CD4-positive, alpha-beta T cell (primary cell): ENCODE measurements around the gene ZNHIT3. TPM values are rescaled to one million over a fixed set of nuclear protein-coding genes. Genes with fewer than 3 reads are reported as not detected.

Experiments used
- ATAC-seq: fragments of 200-7000 bp; cut with Tn5 transposase; one replicate; pipeline ENCODE4 v1.10.0; 2022; ENCODE audit warnings: mild to moderate bottlenecking; ENCODE audit not compliant: poor library complexity
- CTCF ChIA-PET: fragments of 350-600 bp; sonication (Branson Sonifier 250); formaldehyde crosslinking; loops from one replicate; lab custom pipeline; 2021; ENCODE audit warnings: antibody characterized with exemption, inconsistent platforms; lab: Charles Lee
- POLR2A ChIA-PET: fragments of 350-600 bp; sonication (Branson Sonifier 250); formaldehyde crosslinking; loops from one replicate; lab custom pipeline; 2021; ENCODE audit warnings: antibody characterized with exemption, inconsistent platforms; lab: Charles Lee
- DNase-seq, 14 experiments: peaks; one replicate each; pipeline ENCODE4 v3.0.0-alpha.2; 2013 to 2020; ENCODE audit warnings: mixed read lengths in 2 of 14
- H3K27ac ChIP-seq, 2 donors: one replicate each; pipeline versions ENCODE4 v1.5.1 to v1.7.0; 2013; ENCODE audit warnings: low read length in 2 of 2, low read depth in 1 of 2, mild to moderate bottlenecking in 1 of 2
- H3K27me3 ChIP-seq, 2 experiments: 1 replicate in 1 of 2; 2 replicates in 1 of 2; pipeline versions ENCODE4 v1.6.1 to v1.7.0; 2013; ENCODE audit warnings: low read length in 2 of 2, control low read depth in 1 of 2, mild to moderate bottlenecking in 1 of 2, moderate library complexity in 1 of 2; ENCODE audit not compliant: insufficient read depth in 2 of 2, control insufficient read depth in 1 of 2
- H3K36me3 ChIP-seq: one replicate; pipeline ENCODE4 v1.6.1; 2013; ENCODE audit warnings: low read length, control low read depth; ENCODE audit not compliant: insufficient read depth
- H3K4me1 ChIP-seq: one replicate; pipeline ENCODE4 v1.6.1; 2013; ENCODE audit warnings: low read length, control low read depth; ENCODE audit not compliant: insufficient read depth
- H3K4me3 ChIP-seq: one replicate; pipeline ENCODE4 v1.5.1; 2013; ENCODE audit warnings: mild to moderate bottlenecking, low read length, moderate library complexity
- H3K9me3 ChIP-seq, 2 experiments: 1 replicate in 1 of 2; 2 replicates in 1 of 2; pipeline versions ENCODE4 v1.6.1 to v1.7.0; 2013; ENCODE audit warnings: low read length in 2 of 2, mild to moderate bottlenecking in 2 of 2, control low read depth in 1 of 2, moderate library complexity in 1 of 2; ENCODE audit not compliant: control insufficient read depth in 1 of 2, insufficient read depth in 1 of 2
- H3K27ac Mint-ChIP-seq: one replicate; pipeline ENCODE4 v1.8.0; 2020; ENCODE audit warnings: mixed read lengths
- H3K27me3 Mint-ChIP-seq: one replicate; pipeline ENCODE4 v1.8.0; 2021; ENCODE audit warnings: mixed read lengths
- H3K36me3 Mint-ChIP-seq: one replicate; pipeline ENCODE4 v1.8.0; 2021; ENCODE audit warnings: low read depth, mixed read lengths
- H3K4me1 Mint-ChIP-seq: one replicate; pipeline ENCODE4 v1.8.0; 2021; ENCODE audit warnings: low read depth, mixed read lengths
- H3K4me3 Mint-ChIP-seq: one replicate; pipeline ENCODE4 v1.8.0; 2020; ENCODE audit warnings: mild to moderate bottlenecking, mixed read lengths
- H3K9me3 Mint-ChIP-seq: one replicate; pipeline ENCODE4 v1.8.0; 2020; ENCODE audit warnings: mixed read lengths
- CTCF ChIP-seq: fragments of 200-600 bp; IDR thresholded peaks from one replicate; pipeline ENCODE4 v1.8.0; 2022; ENCODE audit warnings: antibody characterized with exemption, mild to moderate bottlenecking
- intact Hi-C, 2 experiments: fragments of 100-400 bp; cut with DNase I in 1 of 2; cut with micrococcal nuclease in 1 of 2; formaldehyde crosslinking; loops; one replicate each; pipeline versions ENCODE4 v1.15.1 to v1.9.0; 2023 to 2025; cut with DNase I, micrococcal nuclease
- total RNA-seq, 174 experiments: library from RNA in 2 of 174; stranded (reverse) in 2 of 174; gene quantifications; one replicate each; pipeline ENCODE4 v1.2.3 and lab custom pipeline; 2021 to 2026

The ZNHIT3 gene
- total RNA-seq, 2 experiments from 2014 or later = 70.2 to 73.9 TPM

GRCh38 chr17:36460265-36460937, 26.1 kb upstream of the ZNHIT3 start:
- H3K27ac ChIP-seq = no peak overlapping the region
- DNase-seq = no peak
- intact Hi-C loops = no loop called here
- H3K27me3 Mint-ChIP-seq = peaks cover 42% of the 10 kb centered on the region
- H3K4me3 ChIP-seq = no peak overlapping the region
- H3K4me3 Mint-ChIP-seq = no peak overlapping the region
- no peak for ATAC-seq
- H3K9me3 ChIP-seq = peaks cover 0 to 22% of the 10 kb centered on the region in 2 experiments
- H3K9me3 Mint-ChIP-seq = no peaks in the 10 kb centered on the region
- TF ChIP-seq CTCF = no peak
- peaks cover 3% of the 10 kb centered on the region for H3K4me1 ChIP-seq
- H3K4me1 Mint-ChIP-seq = no peaks in the 10 kb centered on the region
- H3K27ac Mint-ChIP-seq = no peak overlapping the region
- ChIA-PET CTCF (no interaction called here), POLR2A (no interaction called here)
- H3K36me3 ChIP-seq = no peaks in the 10 kb centered on the region
- H3K27me3 ChIP-seq = peaks cover 31 to 41% of the 10 kb centered on the region in 2 experiments
- H3K36me3 Mint-ChIP-seq = no peaks in the 10 kb centered on the region

- no peaks in the 10 kb centered on the region for H3K36me3 ChIP-seq
- POLR2A ChIA-PET = no interaction called here
- Mint-ChIP-seq H3K9me3 (no peaks in the 10 kb centered on the region), H3K4me3 (no peak overlapping the region), H3K27me3 (peaks cover 48% of the 10 kb centered on the region), H3K27ac (no peak overlapping the region), H3K4me1 (no peaks in the 10 kb centered on the region), H3K36me3 (no peaks in the 10 kb centered on the region)
- H3K9me3 ChIP-seq = peaks cover 0 to 22% of the 10 kb centered on the region in 2 experiments
- CTCF ChIA-PET = no interaction called here
- TF ChIP-seq CTCF = no peak
- peaks cover 33 to 48% of the 10 kb centered on the region in 2 experiments for H3K27me3 ChIP-seq
- no peak for ATAC-seq
- no peak overlapping the region for H3K27ac ChIP-seq
- intact Hi-C loops = no loop called here
- no peak overlapping the region for H3K4me3 ChIP-seq
- H3K4me1 ChIP-seq = peaks cover 3% of the 10 kb centered on the region
- no peak for DNase-seq
Measured at GRCh38 chr17:36461330-36462110, 25.0 kb upstream of the ZNHIT3 start.

- Mint-ChIP-seq H3K27ac (no peak overlapping the region), H3K36me3 (no peaks in the 10 kb centered on the region), H3K27me3 (peaks cover 68% of the 10 kb centered on the region), H3K9me3 (no peaks in the 10 kb centered on the region), H3K4me1 (no peaks in the 10 kb centered on the region), H3K4me3 (no peak overlapping the region)
- intact Hi-C loops = no loop called here
- ChIA-PET POLR2A (no interaction called here), CTCF (no interaction called here)
- Histone ChIP-seq H3K4me3 (no peak overlapping the region), H3K4me1 (peaks cover 3% of the 10 kb centered on the region), H3K27me3 (peaks cover 35 to 63% of the 10 kb centered on the region in 2 experiments), H3K9me3 (peaks cover 0 to 22% of the 10 kb centered on the region in 2 experiments), H3K36me3 (no peaks in the 10 kb centered on the region), H3K27ac (no peak overlapping the region)
- ATAC-seq (peak; percentile 95), DNase-seq (peak in 9 of 14 experiments; percentile 6 to 58 (median 22))
- TF ChIP-seq CTCF = no peak
Measured at GRCh38 chr17:36463916-36464764, 22.3 kb upstream of the ZNHIT3 start.
